ENCODE data around the gene URB1.

DNA sequence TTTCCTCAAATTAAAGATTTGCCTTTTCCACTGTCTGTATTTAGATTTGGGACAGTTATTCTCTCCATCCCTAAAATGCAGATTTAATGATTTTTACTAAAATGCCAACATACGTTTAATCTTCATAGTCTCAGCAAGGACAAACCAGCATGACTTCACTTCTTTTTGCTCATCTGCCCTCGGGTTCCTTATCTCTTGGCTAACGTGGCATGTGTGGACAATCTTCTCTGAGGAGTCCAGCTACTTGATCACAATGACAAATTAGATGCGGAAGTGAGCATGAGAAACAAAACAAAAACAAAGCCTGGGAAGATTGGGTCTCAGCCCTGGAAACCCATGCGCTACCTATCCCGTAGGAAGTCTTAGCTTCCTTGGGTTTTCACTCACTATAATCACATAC, 93.1 kb downstream of the URB1 start:
- TF ChIP-seq, protein P1, sequence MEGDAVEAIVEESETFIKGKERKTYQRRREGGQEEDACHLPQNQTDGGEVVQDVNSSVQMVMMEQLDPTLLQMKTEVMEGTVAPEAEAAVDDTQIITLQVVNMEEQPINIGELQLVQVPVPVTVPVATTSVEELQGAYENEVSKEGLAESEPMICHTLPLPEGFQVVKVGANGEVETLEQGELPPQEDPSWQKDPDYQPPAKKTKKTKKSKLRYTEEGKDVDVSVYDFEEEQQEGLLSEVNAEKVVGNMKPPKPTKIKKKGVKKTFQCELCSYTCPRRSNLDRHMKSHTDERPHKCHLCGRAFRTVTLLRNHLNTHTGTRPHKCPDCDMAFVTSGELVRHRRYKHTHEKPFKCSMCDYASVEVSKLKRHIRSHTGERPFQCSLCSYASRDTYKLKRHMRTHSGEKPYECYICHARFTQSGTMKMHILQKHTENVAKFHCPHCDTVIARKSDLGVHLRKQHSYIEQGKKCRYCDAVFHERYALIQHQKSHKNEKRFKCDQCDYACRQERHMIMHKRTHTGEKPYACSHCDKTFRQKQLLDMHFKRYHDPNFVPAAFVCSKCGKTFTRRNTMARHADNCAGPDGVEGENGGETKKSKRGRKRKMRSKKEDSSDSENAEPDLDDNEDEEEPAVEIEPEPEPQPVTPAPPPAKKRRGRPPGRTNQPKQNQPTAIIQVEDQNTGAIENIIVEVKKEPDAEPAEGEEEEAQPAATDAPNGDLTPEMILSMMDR (IDR thresholded peaks at IDR 0.05), result no peak
- TF ChIP-seq ZFX (IDR thresholded peaks at IDR 0.05; ENCODE audit: borderline replicate concordance), result no peak

Measured in 22Rv1 (cell line).